Fibroblast of villous mesenchyme (primary cell): Measurements from ENCODE around the gene SPAG5. TPM values are rescaled to one million over a fixed set of nuclear protein-coding genes. Genes with fewer than 3 reads are reported as not detected.

Experiments
- DNase-seq: peaks from one replicate; pipeline ENCODE4 v3.0.0-alpha.2; 2010; ENCODE audit warnings: low read depth
- H3K4me3 ChIP-seq: 2 replicates; pipeline ENCODE4 v1.5.1; 2011; ENCODE audit warnings: low read depth, mild to moderate bottlenecking, low read length
- total RNA-seq: library from RNA; depleted of rRNA; stranded (reverse); fragments of >200 nt; gene quantifications from 2 replicates; pipeline ENCODE4 v1.2.3, GENCODE V29; 2012
- TF ChIP-seq, protein P1 (sequence below): IDR thresholded peaks from 2 replicates; pipeline ENCODE4 v1.5.1; 2012; ENCODE audit warnings: low read depth, mild to moderate bottlenecking, low read length; ENCODE audit not compliant: insufficient read depth

SPAG5 gene
- total RNA-seq, 1 donor = 38.4 TPM

DNA sequence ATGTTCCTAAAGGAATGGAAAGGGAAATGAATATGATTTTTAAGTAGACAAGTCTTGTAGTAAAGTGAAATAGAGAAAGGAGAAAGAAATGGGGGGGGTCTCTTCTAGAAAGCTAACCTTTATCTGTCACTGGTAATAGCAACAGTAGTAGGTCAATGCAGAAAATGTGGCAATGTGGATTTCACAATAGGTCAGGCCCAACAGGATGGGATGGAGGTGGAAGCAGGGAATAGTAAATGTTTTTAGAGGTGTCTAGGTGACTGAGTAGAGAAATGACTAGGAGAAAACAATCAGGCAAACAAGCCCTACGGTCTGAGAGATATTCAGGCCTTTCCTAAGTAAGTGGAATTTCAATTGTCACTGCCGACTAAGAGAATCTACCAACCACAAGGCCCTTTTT, 21.2 kb upstream of the SPAG5 start:
- no peak overlapping the region for H3K4me3 ChIP-seq
- peak; percentile 6 for DNase-seq
- TF ChIP-seq, protein P1, sequence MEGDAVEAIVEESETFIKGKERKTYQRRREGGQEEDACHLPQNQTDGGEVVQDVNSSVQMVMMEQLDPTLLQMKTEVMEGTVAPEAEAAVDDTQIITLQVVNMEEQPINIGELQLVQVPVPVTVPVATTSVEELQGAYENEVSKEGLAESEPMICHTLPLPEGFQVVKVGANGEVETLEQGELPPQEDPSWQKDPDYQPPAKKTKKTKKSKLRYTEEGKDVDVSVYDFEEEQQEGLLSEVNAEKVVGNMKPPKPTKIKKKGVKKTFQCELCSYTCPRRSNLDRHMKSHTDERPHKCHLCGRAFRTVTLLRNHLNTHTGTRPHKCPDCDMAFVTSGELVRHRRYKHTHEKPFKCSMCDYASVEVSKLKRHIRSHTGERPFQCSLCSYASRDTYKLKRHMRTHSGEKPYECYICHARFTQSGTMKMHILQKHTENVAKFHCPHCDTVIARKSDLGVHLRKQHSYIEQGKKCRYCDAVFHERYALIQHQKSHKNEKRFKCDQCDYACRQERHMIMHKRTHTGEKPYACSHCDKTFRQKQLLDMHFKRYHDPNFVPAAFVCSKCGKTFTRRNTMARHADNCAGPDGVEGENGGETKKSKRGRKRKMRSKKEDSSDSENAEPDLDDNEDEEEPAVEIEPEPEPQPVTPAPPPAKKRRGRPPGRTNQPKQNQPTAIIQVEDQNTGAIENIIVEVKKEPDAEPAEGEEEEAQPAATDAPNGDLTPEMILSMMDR = no peak

DNA sequence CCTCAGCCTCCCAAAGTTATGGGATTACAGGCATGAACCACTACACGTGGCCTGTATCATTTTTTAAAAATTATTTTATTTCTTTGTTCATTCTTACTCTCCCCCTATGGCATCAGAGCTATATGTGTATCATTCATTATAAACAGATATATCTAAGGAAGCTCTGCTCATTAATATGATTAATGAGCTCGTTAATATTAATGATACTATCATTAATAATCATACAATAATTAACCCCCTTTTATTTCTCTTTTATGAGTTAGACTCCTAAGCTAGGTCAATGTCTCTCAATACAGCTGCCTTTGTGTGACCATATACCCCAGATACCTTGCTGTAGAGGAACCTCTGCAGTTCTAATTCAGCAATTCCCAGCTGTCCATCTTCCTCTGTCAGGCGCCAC, 19.6 kb upstream of the SPAG5 start:
- TF ChIP-seq, protein P1 = no peak
- no peak for DNase-seq
- no peak overlapping the region for H3K4me3 ChIP-seq

DNA sequence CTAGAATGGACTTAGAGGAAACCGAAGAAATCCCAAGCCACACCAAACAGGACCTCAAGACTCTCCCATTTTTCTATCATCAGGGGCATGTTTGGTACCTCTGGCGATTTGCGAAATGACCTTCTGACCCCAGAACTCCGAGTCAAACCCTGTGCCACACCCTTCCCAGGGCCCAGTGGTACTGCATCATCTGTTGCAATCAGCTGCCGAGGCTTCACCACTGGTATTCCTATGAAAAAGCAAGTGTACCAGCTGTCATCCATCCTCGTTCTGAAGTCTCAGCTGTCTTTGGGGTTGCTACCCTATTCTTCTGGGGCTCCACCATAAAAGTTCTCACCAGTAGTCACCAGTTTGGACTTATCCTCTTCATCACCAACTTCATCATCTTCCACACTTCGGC, 17.5 kb upstream of the SPAG5 start:
- no peak overlapping the region for H3K4me3 ChIP-seq
- TF ChIP-seq, protein P1 = no peak
- no peak for DNase-seq

DNA sequence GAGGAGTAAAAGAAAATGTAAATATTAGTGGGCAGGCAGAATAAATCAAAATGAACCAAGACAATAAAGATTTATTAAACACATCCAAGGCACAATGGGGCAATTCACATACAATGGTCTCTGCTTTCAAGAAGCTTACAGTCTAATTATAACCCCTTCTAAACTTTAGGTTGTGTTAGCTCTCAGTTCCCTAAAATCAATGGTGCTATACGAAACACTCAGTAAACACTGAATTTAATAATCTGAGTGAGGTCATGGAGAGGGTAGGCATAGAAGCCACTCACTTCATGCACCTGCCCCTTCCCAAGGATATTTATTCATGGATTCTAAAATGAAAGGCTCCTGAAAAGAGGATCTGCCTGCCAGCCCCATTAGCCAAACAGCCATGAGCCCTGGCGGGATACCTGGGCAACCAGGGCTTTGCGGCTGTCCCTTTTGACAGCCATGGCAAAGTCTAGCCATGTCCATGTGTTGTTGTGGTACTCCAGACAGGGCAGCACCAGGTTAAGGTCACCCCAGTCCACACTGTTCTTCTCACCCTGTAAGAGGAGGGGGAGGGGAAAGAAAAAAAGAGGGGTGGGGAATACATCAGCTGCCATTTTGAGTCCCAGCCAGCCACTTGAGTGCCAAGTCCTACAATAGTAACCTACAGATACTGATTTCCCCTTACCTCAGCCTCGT, 16.6 kb upstream of the SPAG5 start:
- TF ChIP-seq, protein P1 = no peak
- H3K4me3 ChIP-seq = no peak overlapping the region
- no peak for DNase-seq

DNA sequence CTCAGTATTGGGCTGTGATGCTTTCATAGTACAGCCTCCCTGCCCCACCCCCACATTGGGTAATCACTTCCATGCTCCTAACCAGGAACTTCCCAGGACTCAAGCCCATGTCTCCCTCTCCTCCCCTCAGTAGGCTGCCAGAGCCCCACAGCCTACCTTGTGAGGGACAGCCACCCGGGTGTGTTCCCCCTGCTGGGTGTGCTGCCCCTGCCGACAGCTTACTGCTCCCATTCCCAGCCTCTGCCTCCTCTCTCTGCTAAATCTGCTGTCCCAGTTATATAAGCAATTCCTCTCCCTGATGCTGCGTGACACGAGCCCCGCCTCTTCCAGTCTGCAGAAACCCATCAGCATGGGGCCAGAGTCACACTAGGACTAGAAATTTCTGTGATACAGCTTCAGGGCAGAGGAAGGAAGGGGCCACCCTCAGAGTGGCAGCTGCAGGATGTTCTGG, 15.1 kb upstream of the SPAG5 start, which contains the start of gene RSKR:
RSKR (minus strand) TSS at position 255 of the 451 bp plus-strand sequence; CDS start at position 231, 24 bp downstream.
- H3K4me3 ChIP-seq = no peak within 1 kb of the TSS
- no peak for DNase-seq
- TF ChIP-seq, protein P1 = peak; percentile 3

DNA sequence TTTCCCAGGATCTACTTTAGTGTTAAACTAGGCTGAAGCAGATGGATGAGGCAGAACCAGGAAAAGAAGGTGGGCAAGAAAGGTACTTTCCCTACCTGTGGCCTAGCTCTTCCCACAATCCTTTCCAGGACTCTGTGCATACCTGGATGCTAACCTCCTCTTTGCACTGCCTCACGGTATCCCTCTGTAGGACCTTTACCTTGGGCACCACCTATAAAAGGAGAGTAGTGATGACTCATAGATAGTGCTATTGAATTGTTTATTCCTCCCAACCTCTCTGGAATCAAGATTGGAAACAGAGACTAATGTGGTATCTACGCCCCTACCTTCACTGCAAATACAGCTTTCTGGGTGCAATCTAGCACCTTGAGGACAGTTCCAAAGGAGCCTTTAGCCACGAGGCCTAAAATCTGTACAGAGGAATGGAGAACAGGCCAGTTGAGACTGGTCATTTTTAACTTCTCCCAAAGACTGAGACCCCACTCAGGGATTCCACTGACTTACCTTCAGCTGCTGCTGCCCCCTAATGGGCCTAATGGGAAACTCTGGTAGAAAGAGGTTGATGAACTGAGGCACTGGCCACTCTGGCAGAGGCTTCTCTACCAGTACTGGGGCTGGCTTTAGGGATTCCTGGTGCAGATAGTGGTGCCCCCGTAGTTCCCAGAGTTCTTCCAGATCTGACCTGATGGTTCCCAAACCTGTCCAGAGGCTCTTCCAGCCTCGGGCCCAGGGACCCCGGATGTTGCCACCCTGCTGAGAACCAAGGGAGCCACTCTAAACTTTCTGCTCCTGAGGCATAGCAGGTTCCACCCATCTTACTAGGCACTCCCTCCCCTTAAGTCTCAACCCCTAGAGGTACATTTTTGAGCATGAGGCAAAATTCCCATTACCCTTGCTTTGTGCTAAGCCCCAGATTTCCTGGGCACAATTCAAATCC, 14.4 kb upstream of the SPAG5 start:
- DNase-seq = peak; percentile 39
- no peak overlapping the region for H3K4me3 ChIP-seq
- TF ChIP-seq, protein P1 = peak; percentile 75
